CD4-positive, alpha-beta T cell (primary cell): Measurements from ENCODE around the gene YBX2. TPM values are rescaled to one million over a fixed set of nuclear protein-coding genes. Genes with fewer than 3 reads are reported as not detected.

ENCODE experiments used
- ATAC-seq: fragments of 200-7000 bp; cut with Tn5 transposase; one replicate; pipeline ENCODE4 v1.10.0; 2022; ENCODE audit warnings: mild to moderate bottlenecking; ENCODE audit not compliant: poor library complexity
- CTCF ChIA-PET: fragments of 350-600 bp; sonication (Branson Sonifier 250); formaldehyde crosslinking; loops from one replicate; lab custom pipeline; 2021; ENCODE audit warnings: antibody characterized with exemption, inconsistent platforms; lab: Charles Lee
- POLR2A ChIA-PET: fragments of 350-600 bp; sonication (Branson Sonifier 250); formaldehyde crosslinking; loops from one replicate; lab custom pipeline; 2021; ENCODE audit warnings: antibody characterized with exemption, inconsistent platforms; lab: Charles Lee
- DNase-seq, 14 experiments: peaks; one replicate each; pipeline ENCODE4 v3.0.0-alpha.2; 2013 to 2020; ENCODE audit warnings: mixed read lengths in 2 of 14
- H3K27ac ChIP-seq, 2 donors: one replicate each; pipeline versions ENCODE4 v1.5.1 to v1.7.0; 2013; ENCODE audit warnings: low read length in 2 of 2, low read depth in 1 of 2, mild to moderate bottlenecking in 1 of 2
- H3K27me3 ChIP-seq, 2 experiments: 1 replicate in 1 of 2; 2 replicates in 1 of 2; pipeline versions ENCODE4 v1.6.1 to v1.7.0; 2013; ENCODE audit warnings: low read length in 2 of 2, control low read depth in 1 of 2, mild to moderate bottlenecking in 1 of 2, moderate library complexity in 1 of 2; ENCODE audit not compliant: insufficient read depth in 2 of 2, control insufficient read depth in 1 of 2
- H3K36me3 ChIP-seq: one replicate; pipeline ENCODE4 v1.6.1; 2013; ENCODE audit warnings: low read length, control low read depth; ENCODE audit not compliant: insufficient read depth
- H3K4me1 ChIP-seq: one replicate; pipeline ENCODE4 v1.6.1; 2013; ENCODE audit warnings: low read length, control low read depth; ENCODE audit not compliant: insufficient read depth
- H3K4me3 ChIP-seq: one replicate; pipeline ENCODE4 v1.5.1; 2013; ENCODE audit warnings: mild to moderate bottlenecking, low read length, moderate library complexity
- H3K9me3 ChIP-seq, 2 experiments: 1 replicate in 1 of 2; 2 replicates in 1 of 2; pipeline versions ENCODE4 v1.6.1 to v1.7.0; 2013; ENCODE audit warnings: low read length in 2 of 2, mild to moderate bottlenecking in 2 of 2, control low read depth in 1 of 2, moderate library complexity in 1 of 2; ENCODE audit not compliant: control insufficient read depth in 1 of 2, insufficient read depth in 1 of 2
- H3K27ac Mint-ChIP-seq: one replicate; pipeline ENCODE4 v1.8.0; 2020; ENCODE audit warnings: mixed read lengths
- H3K27me3 Mint-ChIP-seq: one replicate; pipeline ENCODE4 v1.8.0; 2021; ENCODE audit warnings: mixed read lengths
- H3K36me3 Mint-ChIP-seq: one replicate; pipeline ENCODE4 v1.8.0; 2021; ENCODE audit warnings: low read depth, mixed read lengths
- H3K4me1 Mint-ChIP-seq: one replicate; pipeline ENCODE4 v1.8.0; 2021; ENCODE audit warnings: low read depth, mixed read lengths
- H3K4me3 Mint-ChIP-seq: one replicate; pipeline ENCODE4 v1.8.0; 2020; ENCODE audit warnings: mild to moderate bottlenecking, mixed read lengths
- H3K9me3 Mint-ChIP-seq: one replicate; pipeline ENCODE4 v1.8.0; 2020; ENCODE audit warnings: mixed read lengths
- CTCF ChIP-seq: fragments of 200-600 bp; IDR thresholded peaks from one replicate; pipeline ENCODE4 v1.8.0; 2022; ENCODE audit warnings: antibody characterized with exemption, mild to moderate bottlenecking
- intact Hi-C, 2 experiments: fragments of 100-400 bp; cut with DNase I in 1 of 2; cut with micrococcal nuclease in 1 of 2; formaldehyde crosslinking; loops; one replicate each; pipeline versions ENCODE4 v1.15.1 to v1.9.0; 2023 to 2025; cut with DNase I, micrococcal nuclease
- total RNA-seq, 174 experiments: library from RNA in 2 of 174; stranded (reverse) in 2 of 174; gene quantifications; one replicate each; pipeline ENCODE4 v1.2.3 and lab custom pipeline; 2021 to 2026

The YBX2 gene
- total RNA-seq, 2 experiments from 2014 or later = 0.56 TPM; not detected in 1

GRCh38 chr17:7241090-7241733, 53.2 kb downstream of the YBX2 start:
- ChIA-PET POLR2A (interaction anchor here (0.6 to 17.0 kb wide), 10 partner anchors 9 to 362 kb away, joined by 3 to 234 read pairs (median 8); partner anchors contain the start of genes ACADVL, CTDNEP1, DLG4 and ELP5), CTCF (interaction anchor here (0.7 to 3.8 kb wide), 4 partner anchors 21 to 195 kb away, joined by 3 to 20 read pairs (median 4); partner anchors contain the start of genes ACADVL and DLG4)
- Histone ChIP-seq H3K36me3 (peaks cover 38% of the 10 kb centered on the region), H3K9me3 (no peaks in the 10 kb centered on the region), H3K4me1 (peaks cover 45% of the 10 kb centered on the region), H3K27me3 (no peaks in the 10 kb centered on the region), H3K27ac (peak overlapping the region; percentile 85 to 97), H3K4me3 (peak overlapping the region; percentile 77)
- H3K27ac Mint-ChIP-seq = peak overlapping the region; percentile 93
- no peak for TF ChIP-seq CTCF
- DNase-seq (no peak), ATAC-seq (no peak)
- peaks cover 74% of the 10 kb centered on the region for H3K36me3 Mint-ChIP-seq
- H3K4me3 Mint-ChIP-seq = peak overlapping the region; percentile 94
- peaks cover 48% of the 10 kb centered on the region for H3K4me1 Mint-ChIP-seq
- peaks cover 4% of the 10 kb centered on the region for H3K27me3 Mint-ChIP-seq
- intact Hi-C loops = loop anchor here in 1 of 2 experiments (1.0 kb wide), 1 partner anchor 10 kb away; the partner anchor contains the start of gene CTDNEP1
- no peaks in the 10 kb centered on the region for H3K9me3 Mint-ChIP-seq

GRCh38 chr17:7240375-7240774, 54.1 kb downstream of the YBX2 start:
- Histone ChIP-seq H3K27ac (peak overlapping the region; percentile 14 to 85), H3K27me3 (no peaks in the 10 kb centered on the region), H3K9me3 (no peaks in the 10 kb centered on the region), H3K4me1 (peaks cover 53% of the 10 kb centered on the region), H3K4me3 (peak overlapping the region; percentile 93), H3K36me3 (peaks cover 40% of the 10 kb centered on the region)
- ChIA-PET CTCF (interaction anchor here (1.2 to 3.8 kb wide), 2 partner anchors 20 to 56 kb away, joined by 5 to 20 read pairs; partner anchors contain the start of genes ACADVL and DLG4), POLR2A (interaction anchor here (0.6 to 17.0 kb wide), 8 partner anchors 10 to 446 kb away, joined by 3 to 234 read pairs (median 11); partner anchors contain the start of genes ACADVL, ACAP1, CTDNEP1 and DLG4)
- Mint-ChIP-seq H3K4me1 (peaks cover 48% of the 10 kb centered on the region), H3K4me3 (peak overlapping the region; percentile 94), H3K9me3 (no peaks in the 10 kb centered on the region), H3K27ac (peak overlapping the region; percentile 93), H3K36me3 (peaks cover 75% of the 10 kb centered on the region), H3K27me3 (peaks cover 4% of the 10 kb centered on the region)
- DNase-seq (peak in 2 of 14 experiments; percentile 49 to 51), ATAC-seq (no peak)
- intact Hi-C loops = no loop called here
- TF ChIP-seq CTCF = no peak

GRCh38 chr17:7239091-7240027, 55.1 kb downstream of the YBX2 start, which contains the start of gene PHF23:
TSS of gene PHF23 (minus strand) at chr17:7239457. CDS start at chr17:7239279, 178 bp downstream.
- Histone ChIP-seq H3K4me1 (peaks cover 63% of the 10 kb centered on the region), H3K27me3 (no peaks in the 10 kb centered on the region), H3K27ac (peak within 1 kb of the TSS; percentile 88), H3K36me3 (peaks cover 40% of the 10 kb centered on the region), H3K4me3 (peak within 1 kb of the TSS; percentile 93), H3K9me3 (no peaks in the 10 kb centered on the region)
- intact Hi-C loops = loop anchor here (1.0 to 10.0 kb wide), 2 partner anchors 334 to 605 kb away; no protein-coding TSS in a partner anchor
- Mint-ChIP-seq H3K4me1 (peaks cover 58% of the 10 kb centered on the region), H3K9me3 (no peaks in the 10 kb centered on the region), H3K4me3 (peak within 1 kb of the TSS; percentile 94), H3K27ac (peak within 1 kb of the TSS; percentile 93), H3K36me3 (peaks cover 80% of the 10 kb centered on the region), H3K27me3 (peaks cover 4% of the 10 kb centered on the region)
- ChIA-PET CTCF (interaction anchor here (0.8 to 1.8 kb wide), 4 partner anchors 18 to 448 kb away, joined by 3 to 5 read pairs (median 5); partner anchors contain the start of gene WRAP53), POLR2A (interaction anchor here (0.8 to 17.0 kb wide), 12 partner anchors 11 to 880 kb away, joined by 3 to 234 read pairs (median 4); partner anchors contain the start of genes ACADVL, ACAP1, CTDNEP1 and DLG4)
- TF ChIP-seq CTCF = no peak
- DNase-seq (peak; percentile 92 to 99 (median 97)), ATAC-seq (peak; percentile 66)
